ENCODE results near the gene PIEZO2. TPM values are rescaled to one million over a fixed set of nuclear protein-coding genes. Genes with fewer than 3 reads are reported as not detected.
"Not testable (repeated sequence)": the region's sequence is repeated elsewhere in the genome, so short reads cannot be mapped to it uniquely, and the experiment has no call there.

Gene PIEZO2
- total RNA-seq, 6 experiments from 2014 or later, result not detected

DNA sequence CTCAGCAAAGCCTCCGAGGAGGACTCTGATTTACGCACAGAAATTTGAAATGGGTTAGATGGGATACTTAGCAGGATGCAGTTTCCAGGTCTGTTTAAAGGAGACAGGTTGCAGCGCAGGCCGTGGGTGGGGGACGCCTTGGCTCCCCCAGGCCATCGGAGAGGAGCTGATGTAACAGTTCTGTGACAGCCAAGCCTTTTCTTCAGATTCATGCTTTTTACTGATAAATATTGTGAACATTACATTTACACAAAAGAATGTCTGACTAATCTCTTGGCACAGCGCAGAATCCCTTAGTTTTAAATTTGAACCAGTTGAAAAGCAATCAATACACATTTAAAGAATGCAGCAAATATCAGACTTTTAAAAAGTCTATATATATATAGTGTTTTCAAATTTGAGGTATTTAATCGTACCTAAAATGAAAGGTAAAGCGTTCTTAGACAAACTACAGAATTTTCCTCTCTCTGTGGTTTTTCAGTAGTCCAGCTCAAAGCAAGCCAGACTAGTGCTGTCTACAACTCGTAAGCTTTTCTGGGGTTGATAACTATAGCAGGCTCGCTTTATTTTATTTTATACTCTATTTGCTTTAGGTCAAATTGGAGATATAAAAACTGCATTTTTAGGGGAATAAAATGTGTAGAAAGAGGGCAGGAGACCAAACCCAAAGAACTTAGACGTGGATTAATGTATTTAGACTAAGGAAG lies 221.9 kb downstream of the PIEZO2 start:
- Mint-ChIP-seq H3K36me3 (ENCODE audit: low read depth) (no peaks in the 10 kb centered on the region), H3K4me3 (peak overlapping the region; percentile 78), H3K4me1 (ENCODE audit: low read depth) (peaks cover 59% of the 10 kb centered on the region), H3K27me3 (ENCODE audit: insufficient read depth) (no peaks in the 10 kb centered on the region; the same call in 1 of the 2 replicates), H3K27ac (peak overlapping the region; percentile 91), H3K9me3 (no peaks in the 10 kb centered on the region)
- TF ChIP-seq, protein P1, sequence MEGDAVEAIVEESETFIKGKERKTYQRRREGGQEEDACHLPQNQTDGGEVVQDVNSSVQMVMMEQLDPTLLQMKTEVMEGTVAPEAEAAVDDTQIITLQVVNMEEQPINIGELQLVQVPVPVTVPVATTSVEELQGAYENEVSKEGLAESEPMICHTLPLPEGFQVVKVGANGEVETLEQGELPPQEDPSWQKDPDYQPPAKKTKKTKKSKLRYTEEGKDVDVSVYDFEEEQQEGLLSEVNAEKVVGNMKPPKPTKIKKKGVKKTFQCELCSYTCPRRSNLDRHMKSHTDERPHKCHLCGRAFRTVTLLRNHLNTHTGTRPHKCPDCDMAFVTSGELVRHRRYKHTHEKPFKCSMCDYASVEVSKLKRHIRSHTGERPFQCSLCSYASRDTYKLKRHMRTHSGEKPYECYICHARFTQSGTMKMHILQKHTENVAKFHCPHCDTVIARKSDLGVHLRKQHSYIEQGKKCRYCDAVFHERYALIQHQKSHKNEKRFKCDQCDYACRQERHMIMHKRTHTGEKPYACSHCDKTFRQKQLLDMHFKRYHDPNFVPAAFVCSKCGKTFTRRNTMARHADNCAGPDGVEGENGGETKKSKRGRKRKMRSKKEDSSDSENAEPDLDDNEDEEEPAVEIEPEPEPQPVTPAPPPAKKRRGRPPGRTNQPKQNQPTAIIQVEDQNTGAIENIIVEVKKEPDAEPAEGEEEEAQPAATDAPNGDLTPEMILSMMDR (IDR thresholded peaks at IDR 0.05), result 0 out of 2 replicates have a peak, but pooled peaks have one; percentile 2
- peak; percentile 59 for DNase-seq

DNA sequence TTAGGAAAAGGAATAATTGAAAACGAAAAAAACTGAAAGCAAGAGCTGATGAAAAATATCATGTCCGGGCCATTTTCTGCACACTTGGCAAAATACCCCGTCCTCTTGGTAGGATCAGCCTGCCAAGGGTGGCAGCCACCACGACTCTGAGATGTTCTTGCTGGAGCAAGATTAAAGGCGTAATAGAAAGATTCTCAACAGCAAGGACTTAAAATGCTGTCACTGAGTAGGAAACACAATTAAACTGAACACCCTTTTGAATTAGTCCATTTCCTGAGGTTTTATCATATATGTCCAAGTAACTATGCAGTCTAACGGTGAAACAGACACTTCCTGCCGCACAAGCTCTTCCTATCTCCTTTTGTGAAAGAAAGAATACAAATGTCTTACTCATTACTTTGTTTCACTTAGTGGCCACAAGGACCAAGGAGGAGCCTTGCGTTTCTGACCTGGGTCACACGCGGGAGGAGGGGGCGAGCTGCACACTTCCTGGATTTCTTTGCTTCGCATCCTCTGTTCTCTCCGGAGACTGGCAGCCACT lies 222.7 kb downstream of the PIEZO2 start:
- Mint-ChIP-seq H3K36me3 (ENCODE audit: low read depth) (no peaks in the 10 kb centered on the region), H3K27ac (peak overlapping the region; percentile 91), H3K9me3 (no peaks in the 10 kb centered on the region), H3K4me1 (ENCODE audit: low read depth) (peaks cover 59% of the 10 kb centered on the region), H3K27me3 (ENCODE audit: insufficient read depth) (no peaks in the 10 kb centered on the region; the same call in 1 of the 2 replicates), H3K4me3 (peak overlapping the region; percentile 78)
- DNase-seq, result peak; percentile 46
- TF ChIP-seq, protein P1 (IDR thresholded peaks at IDR 0.05), result no peak; the same call in 1 of the 2 replicates

DNA sequence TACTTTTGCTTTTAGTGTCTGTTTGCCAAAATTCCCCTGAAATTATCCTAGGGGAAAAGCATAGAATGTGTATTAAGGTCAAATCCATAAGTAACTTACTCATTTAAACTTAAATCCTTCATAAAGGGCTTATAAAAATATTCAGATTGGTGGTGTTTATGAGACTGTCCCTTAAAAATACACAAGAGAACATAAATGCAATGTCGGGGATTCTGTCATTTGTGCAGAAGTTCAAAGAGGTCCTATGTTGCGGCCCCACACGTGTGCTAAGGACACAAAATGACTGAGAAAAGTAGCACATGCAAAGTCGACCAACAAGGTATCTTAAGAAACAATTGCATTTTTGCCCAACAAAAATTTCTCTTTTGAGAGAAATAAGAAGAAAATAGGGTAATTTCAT lies 225.1 kb downstream of the PIEZO2 start:
- peaks cover 56% of the 10 kb centered on the region for H3K4me1 Mint-ChIP-seq (ENCODE audit: low read depth)
- TF ChIP-seq, protein P1 (IDR thresholded peaks at IDR 0.05), result no peak
- H3K36me3 Mint-ChIP-seq (ENCODE audit: low read depth), result no peaks in the 10 kb centered on the region
- no peak overlapping the region for H3K27ac Mint-ChIP-seq
- DNase-seq, result no peak
- no peak overlapping the region for H3K4me3 Mint-ChIP-seq
- no peaks in the 10 kb centered on the region; the same call in 1 of the 2 replicates for H3K27me3 Mint-ChIP-seq (ENCODE audit: insufficient read depth)
- no peaks in the 10 kb centered on the region for H3K9me3 Mint-ChIP-seq

DNA sequence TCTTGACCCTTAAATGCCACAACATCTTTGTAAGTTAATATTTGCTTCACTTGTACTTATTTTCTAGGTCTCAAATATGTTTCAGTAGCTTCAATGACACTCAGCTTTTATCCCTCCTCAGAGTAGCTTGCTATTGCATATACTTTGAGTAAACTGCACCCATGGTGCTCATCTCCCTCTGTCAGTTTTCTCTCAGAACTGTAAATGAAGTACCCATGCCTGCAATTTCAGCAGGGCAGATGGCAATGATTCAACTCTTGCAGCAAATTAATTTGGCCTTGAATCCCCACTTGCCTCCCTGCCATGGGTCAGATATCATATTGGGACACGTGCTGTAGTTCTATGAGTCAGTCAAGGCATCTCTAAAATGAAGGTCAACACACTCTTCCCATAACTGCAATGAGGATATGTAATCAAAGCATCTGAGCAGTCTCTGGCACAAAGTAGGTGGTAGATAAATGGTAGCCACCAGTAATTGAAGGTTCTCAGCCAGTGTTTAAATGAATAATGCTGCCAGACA lies 225.8 kb downstream of the PIEZO2 start:
- Mint-ChIP-seq H3K27ac (no peak overlapping the region), H3K4me1 (ENCODE audit: low read depth) (peaks cover 49% of the 10 kb centered on the region), H3K36me3 (ENCODE audit: low read depth) (no peaks in the 10 kb centered on the region), H3K9me3 (no peaks in the 10 kb centered on the region), H3K27me3 (ENCODE audit: insufficient read depth) (no peaks in the 10 kb centered on the region; the same call in 1 of the 2 replicates), H3K4me3 (no peak overlapping the region)
- DNase-seq, result no peak
- TF ChIP-seq, protein P1 (IDR thresholded peaks at IDR 0.05), result no peak

DNA sequence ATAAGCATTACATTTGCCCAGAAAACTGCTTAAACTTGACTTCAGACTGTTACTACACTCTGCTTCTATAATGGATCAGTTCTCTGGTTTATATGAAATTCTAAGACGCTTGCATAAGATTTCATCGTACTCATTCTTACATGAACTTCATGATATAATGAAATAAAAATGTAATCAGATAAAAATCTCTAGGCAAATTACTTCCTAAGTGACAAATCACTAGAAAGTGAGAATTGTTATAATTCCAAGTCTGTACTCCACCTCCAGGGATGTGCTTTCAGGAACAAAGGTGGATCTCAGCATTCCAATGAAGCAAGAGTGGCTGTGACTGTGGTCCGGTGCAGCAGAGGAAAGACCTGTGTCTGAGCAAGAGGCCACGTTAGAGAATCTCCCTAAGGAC lies 226.2 kb downstream of the PIEZO2 start:
- H3K27me3 Mint-ChIP-seq (ENCODE audit: insufficient read depth), result no peaks in the 10 kb centered on the region; the same call in 1 of the 2 replicates
- H3K4me1 Mint-ChIP-seq (ENCODE audit: low read depth), result peaks cover 44% of the 10 kb centered on the region
- DNase-seq, result no peak
- no peaks in the 10 kb centered on the region for H3K9me3 Mint-ChIP-seq
- H3K27ac Mint-ChIP-seq, result no peak overlapping the region
- TF ChIP-seq, protein P1 (IDR thresholded peaks at IDR 0.05), result no peak
- H3K4me3 Mint-ChIP-seq, result no peak overlapping the region
- H3K36me3 Mint-ChIP-seq (ENCODE audit: low read depth), result no peaks in the 10 kb centered on the region

DNA sequence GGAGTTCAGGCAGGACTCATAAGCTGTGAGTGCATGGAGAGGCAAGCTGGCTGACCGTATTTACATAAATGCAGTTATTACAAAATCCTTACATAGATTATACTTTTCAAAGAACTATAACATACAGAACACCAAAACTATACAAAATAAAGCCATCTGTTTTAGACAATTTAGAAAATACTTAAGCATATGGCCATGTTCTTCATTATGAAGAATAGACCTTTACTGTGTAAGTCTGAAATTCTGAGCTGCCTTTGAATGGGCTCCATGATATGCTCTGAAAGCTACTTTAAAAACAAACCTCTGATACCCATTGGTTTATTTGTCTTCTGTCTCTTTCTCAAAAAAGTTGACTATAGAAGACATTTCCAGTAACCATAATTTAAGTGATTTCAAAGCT lies 226.7 kb downstream of the PIEZO2 start:
- not testable (repeated sequence) for H3K36me3 Mint-ChIP-seq (ENCODE audit: low read depth); DNase-seq; H3K27me3 Mint-ChIP-seq (ENCODE audit: insufficient read depth); H3K9me3 Mint-ChIP-seq; H3K4me3 Mint-ChIP-seq; H3K27ac Mint-ChIP-seq
- H3K4me1 Mint-ChIP-seq (ENCODE audit: low read depth), result peaks cover 40% of the 10 kb centered on the region

DNA sequence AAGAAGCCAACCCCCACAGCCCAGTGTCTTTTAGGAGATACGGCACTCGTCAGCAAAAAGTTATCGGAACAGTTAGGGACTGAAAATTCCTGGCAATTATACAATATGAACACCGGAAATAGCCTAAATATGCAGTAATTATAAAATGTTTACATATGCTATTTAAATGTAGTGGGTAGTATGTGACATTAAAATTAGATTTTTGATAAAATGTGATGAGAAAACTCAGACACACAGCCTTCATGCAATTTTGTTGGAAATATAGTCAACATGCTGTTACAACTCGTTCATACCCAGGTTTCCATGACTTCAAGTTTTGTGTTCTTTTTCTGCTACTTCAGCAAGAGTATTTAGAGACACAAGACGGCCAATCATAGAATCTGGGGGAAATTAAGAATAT lies 229.1 kb downstream of the PIEZO2 start:
- H3K9me3 Mint-ChIP-seq; H3K27ac Mint-ChIP-seq; H3K36me3 Mint-ChIP-seq (ENCODE audit: low read depth); DNase-seq; H3K27me3 Mint-ChIP-seq (ENCODE audit: insufficient read depth); H3K4me3 Mint-ChIP-seq: not testable (repeated sequence)
- H3K4me1 Mint-ChIP-seq (ENCODE audit: low read depth), result peaks cover 16% of the 10 kb centered on the region

All from HFFc6 (cell line).